Measurements from ENCODE around the gene NR3C1. TPM values are rescaled to one million over a fixed set of nuclear protein-coding genes. Genes with fewer than 3 reads are reported as not detected.

NR3C1 gene
- total and polyA plus RNA-seq, 2 of the 13 experiments (the other 11 are each of a cell fraction or from before 2014, with no cell fraction given), result 10.0 to 24.3 TPM

DNA sequence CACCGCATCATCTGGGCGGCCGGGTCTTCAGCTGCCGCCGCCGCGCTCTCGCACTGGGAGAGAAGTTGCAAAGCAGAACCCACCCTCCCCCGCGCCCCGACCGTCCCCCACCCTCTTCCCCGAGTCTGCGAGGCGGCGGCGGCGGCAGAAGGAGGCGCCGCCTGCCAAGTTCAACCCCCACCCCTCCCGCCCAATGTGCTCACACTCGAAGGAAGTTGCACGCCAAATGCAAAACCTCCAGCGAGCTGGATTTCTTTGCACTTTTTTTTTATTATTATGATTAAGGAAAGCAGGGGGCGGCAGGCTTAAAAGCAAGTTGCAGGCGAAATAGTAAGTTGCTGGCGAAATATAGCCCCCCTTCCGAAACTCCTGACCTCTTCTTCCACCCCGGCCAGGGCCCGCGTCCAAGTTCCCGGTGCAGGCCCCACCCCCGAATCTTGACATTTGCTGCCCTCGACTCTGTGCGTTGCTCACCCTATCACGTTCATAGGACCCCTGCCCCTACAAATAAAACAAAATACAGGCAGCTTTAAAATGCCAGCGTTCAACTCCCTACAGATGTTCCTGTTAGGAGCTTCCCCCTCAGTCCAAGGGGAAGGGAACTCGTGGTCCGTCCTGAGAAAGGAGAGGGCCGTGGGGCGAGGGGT lies 1.1 kb upstream of the NR3C1 start (continued):
- TF ChIP-seq, protein P1, sequence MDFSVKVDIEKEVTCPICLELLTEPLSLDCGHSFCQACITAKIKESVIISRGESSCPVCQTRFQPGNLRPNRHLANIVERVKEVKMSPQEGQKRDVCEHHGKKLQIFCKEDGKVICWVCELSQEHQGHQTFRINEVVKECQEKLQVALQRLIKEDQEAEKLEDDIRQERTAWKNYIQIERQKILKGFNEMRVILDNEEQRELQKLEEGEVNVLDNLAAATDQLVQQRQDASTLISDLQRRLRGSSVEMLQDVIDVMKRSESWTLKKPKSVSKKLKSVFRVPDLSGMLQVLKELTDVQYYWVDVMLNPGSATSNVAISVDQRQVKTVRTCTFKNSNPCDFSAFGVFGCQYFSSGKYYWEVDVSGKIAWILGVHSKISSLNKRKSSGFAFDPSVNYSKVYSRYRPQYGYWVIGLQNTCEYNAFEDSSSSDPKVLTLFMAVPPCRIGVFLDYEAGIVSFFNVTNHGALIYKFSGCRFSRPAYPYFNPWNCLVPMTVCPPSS (IDR thresholded peaks at IDR 0.05), result no peak
- TF ChIP-seq ZNF660 (CRISPR knock-in tag; IDR thresholded peaks at IDR 0.05; ENCODE audit: borderline replicate concordance, low read depth) (no peak), ZNF773 (CRISPR knock-in tag; IDR thresholded peaks at IDR 0.05; ENCODE audit: borderline replicate concordance) (no peak), MAF1 (CRISPR knock-in tag; IDR thresholded peaks at IDR 0.05; ENCODE audit: borderline replicate concordance) (no peak), MTA1 (CRISPR knock-in tag; IDR thresholded peaks at IDR 0.05; ENCODE audit: borderline replicate concordance) (no peak)
- TF ChIP-seq, protein P2, sequence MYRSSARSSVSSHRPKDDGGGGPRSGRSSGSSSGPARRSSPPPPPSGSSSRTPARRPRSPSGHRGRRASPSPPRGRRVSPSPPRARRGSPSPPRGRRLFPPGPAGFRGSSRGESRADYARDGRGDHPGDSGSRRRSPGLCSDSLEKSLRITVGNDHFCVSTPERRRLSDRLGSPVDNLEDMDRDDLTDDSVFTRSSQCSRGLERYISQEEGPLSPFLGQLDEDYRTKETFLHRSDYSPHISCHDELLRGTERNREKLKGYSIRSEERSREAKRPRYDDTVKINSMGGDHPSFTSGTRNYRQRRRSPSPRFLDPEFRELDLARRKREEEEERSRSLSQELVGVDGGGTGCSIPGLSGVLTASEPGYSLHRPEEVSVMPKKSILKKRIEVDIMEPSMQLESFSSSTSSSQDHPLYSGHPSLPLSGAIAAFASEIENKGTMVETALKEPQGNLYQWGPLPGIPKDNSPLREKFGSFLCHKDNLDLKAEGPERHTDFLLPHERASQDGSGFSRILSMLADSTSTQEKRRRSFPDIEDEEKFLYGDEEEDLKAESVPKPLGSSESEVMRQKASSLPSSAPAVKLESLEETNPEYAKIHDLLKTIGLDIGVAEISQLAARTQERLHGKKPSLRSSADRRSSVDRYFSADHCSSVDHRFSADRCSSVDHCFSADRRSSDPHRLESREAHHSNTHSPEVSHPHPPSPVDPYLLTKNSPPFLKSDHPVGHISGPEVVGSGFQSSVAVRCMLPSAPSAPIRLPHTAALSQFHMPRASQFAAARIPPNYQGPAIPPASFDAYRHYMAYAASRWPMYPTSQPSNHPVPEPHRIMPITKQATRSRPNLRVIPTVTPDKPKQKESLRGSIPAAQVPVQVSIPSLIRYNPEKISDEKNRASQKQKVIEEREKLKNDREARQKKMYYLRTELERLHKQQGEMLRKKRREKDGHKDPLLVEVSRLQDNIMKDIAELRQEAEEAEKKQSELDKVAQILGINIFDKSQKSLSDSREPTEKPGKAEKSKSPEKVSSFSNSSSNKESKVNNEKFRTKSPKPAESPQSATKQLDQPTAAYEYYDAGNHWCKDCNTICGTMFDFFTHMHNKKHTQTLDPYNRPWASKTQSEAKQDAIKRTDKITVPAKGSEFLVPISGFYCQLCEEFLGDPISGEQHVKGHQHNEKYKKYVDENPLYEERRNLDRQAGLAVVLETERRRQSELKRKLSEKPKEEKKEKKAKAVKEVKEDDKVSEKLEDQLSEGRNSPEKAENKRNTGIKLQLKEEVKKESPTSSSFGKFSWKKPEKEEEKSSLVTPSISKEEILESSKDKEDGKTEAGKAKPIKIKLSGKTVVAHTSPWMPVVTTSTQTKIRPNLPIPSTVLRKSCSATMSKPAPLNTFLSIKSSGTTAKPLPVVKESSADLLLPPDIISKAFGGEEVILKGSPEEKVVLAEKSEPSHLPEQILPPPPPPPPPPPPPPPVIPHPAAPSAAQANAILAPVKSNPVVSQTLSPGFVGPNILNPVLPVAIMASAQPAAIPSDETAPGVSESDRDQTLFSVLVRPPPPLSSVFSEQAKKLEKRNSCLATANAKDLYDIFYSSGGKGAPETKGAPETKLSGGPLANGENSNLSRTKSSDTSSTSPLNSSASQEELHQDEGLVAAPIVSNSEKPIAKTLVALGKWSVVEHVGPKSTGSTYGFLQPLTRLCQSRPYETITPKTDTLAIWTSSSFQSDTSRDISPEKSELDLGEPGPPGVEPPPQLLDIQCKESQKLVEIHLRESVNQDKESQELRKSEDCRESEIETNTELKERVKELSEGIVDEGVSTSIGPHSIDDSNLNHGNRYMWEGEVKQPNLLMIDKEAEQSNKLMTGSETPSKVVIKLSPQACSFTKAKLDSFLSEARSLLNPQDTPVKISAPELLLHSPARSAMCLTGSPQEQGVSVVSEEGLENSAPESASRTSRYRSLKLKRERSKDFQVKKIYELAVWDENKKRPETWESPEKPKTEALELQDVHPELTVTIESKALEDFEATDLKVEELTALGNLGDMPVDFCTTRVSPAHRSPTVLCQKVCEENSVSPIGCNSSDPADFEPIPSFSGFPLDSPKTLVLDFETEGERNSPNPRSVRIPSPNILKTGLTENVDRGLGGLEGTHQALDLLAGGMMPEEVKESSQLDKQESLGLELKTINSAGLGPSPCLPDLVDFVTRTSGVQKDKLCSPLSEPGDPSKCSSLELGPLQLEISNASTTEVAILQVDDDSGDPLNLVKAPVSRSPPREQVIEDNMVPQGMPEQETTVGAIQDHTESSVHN (CRISPR knock-in tag; IDR thresholded peaks at IDR 0.05), result no peak
- TF ChIP-seq, protein P3, sequence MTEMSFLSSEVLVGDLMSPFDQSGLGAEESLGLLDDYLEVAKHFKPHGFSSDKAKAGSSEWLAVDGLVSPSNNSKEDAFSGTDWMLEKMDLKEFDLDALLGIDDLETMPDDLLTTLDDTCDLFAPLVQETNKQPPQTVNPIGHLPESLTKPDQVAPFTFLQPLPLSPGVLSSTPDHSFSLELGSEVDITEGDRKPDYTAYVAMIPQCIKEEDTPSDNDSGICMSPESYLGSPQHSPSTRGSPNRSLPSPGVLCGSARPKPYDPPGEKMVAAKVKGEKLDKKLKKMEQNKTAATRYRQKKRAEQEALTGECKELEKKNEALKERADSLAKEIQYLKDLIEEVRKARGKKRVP (CRISPR knock-in tag; IDR thresholded peaks at IDR 0.05), result 0 out of 4 replicates have a peak, but pooled peaks of 1 of the 2 experiments have one; percentile 11
- TF ChIP-seq, protein P4, sequence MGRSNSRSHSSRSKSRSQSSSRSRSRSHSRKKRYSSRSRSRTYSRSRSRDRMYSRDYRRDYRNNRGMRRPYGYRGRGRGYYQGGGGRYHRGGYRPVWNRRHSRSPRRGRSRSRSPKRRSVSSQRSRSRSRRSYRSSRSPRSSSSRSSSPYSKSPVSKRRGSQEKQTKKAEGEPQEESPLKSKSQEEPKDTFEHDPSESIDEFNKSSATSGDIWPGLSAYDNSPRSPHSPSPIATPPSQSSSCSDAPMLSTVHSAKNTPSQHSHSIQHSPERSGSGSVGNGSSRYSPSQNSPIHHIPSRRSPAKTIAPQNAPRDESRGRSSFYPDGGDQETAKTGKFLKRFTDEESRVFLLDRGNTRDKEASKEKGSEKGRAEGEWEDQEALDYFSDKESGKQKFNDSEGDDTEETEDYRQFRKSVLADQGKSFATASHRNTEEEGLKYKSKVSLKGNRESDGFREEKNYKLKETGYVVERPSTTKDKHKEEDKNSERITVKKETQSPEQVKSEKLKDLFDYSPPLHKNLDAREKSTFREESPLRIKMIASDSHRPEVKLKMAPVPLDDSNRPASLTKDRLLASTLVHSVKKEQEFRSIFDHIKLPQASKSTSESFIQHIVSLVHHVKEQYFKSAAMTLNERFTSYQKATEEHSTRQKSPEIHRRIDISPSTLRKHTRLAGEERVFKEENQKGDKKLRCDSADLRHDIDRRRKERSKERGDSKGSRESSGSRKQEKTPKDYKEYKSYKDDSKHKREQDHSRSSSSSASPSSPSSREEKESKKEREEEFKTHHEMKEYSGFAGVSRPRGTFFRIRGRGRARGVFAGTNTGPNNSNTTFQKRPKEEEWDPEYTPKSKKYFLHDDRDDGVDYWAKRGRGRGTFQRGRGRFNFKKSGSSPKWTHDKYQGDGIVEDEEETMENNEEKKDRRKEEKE (IDR thresholded peaks at IDR 0.05), result no peak
- TF ChIP-seq, protein P5, sequence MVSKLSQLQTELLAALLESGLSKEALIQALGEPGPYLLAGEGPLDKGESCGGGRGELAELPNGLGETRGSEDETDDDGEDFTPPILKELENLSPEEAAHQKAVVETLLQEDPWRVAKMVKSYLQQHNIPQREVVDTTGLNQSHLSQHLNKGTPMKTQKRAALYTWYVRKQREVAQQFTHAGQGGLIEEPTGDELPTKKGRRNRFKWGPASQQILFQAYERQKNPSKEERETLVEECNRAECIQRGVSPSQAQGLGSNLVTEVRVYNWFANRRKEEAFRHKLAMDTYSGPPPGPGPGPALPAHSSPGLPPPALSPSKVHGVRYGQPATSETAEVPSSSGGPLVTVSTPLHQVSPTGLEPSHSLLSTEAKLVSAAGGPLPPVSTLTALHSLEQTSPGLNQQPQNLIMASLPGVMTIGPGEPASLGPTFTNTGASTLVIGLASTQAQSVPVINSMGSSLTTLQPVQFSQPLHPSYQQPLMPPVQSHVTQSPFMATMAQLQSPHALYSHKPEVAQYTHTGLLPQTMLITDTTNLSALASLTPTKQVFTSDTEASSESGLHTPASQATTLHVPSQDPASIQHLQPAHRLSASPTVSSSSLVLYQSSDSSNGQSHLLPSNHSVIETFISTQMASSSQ (IDR thresholded peaks at IDR 0.05; ENCODE audit: low read depth), result no peak
- TF ChIP-seq, protein P5 (CRISPR knock-in tag; IDR thresholded peaks at IDR 0.05; ENCODE audit: borderline replicate concordance), result no peak

All from HepG2 (cell line).